DOHH2 (cell line): ENCODE results near the gene DLEU7.

Source experiments
- H3F3A ChIP-seq: fragments of 200-600 bp; sonication (generic), shearing (Covaris generic); 2 replicates; pipeline ENCODE4 v1.6.0; 2016; ENCODE audit warnings: antibody characterized with exemption, mild to moderate bottlenecking; ENCODE audit not compliant: control insufficient read depth, insufficient read depth
- H3K27ac ChIP-seq: fragments of 200-600 bp; sonication (generic); 2 replicates; pipeline ENCODE4 v1.5.1; 2014; ENCODE audit warnings: low read depth, mild to moderate bottlenecking, low read length, moderate library complexity
- H3K27me3 ChIP-seq: fragments of 200-600 bp; sonication (generic); 2 replicates; pipeline ENCODE4 v1.6.1; 2014; ENCODE audit warnings: mild to moderate bottlenecking, low read length, mixed read lengths; ENCODE audit not compliant: control insufficient read depth
- H3K36me3 ChIP-seq: fragments of 200-600 bp; sonication (generic); 2 replicates; pipeline ENCODE4 v1.6.1; 2014; ENCODE audit warnings: mild to moderate bottlenecking, low read length, moderate library complexity, mixed read lengths; ENCODE audit not compliant: control insufficient read depth
- H3K4me1 ChIP-seq: fragments of 200-600 bp; sonication (generic); 2 replicates; pipeline ENCODE4 v1.6.1; 2014; ENCODE audit warnings: mild to moderate bottlenecking, low read length, mixed read lengths; ENCODE audit not compliant: control insufficient read depth
- H3K4me2 ChIP-seq: fragments of 200-600 bp; sonication (generic); 2 replicates; pipeline ENCODE4 v1.6.0; 2014; ENCODE audit warnings: mild to moderate bottlenecking, low read length, moderate library complexity
- H3K4me3 ChIP-seq: fragments of 200-600 bp; sonication (generic); 2 replicates; pipeline ENCODE4 v1.5.1; 2014; ENCODE audit warnings: mild to moderate bottlenecking, low read length, mixed read lengths
- H3K79me2 ChIP-seq: fragments of 200-600 bp; sonication (generic); 2 replicates; pipeline ENCODE4 v1.6.1; 2014; ENCODE audit warnings: mild to moderate bottlenecking, low read length, mixed read lengths; ENCODE audit not compliant: control insufficient read depth
- H3K9me2 ChIP-seq: fragments of 200-600 bp; sonication (generic); replicated peaks from 2 replicates; pipeline ENCODE4 v1.6.1; 2014; ENCODE audit warnings: mild to moderate bottlenecking, low read length, mixed read lengths; ENCODE audit not compliant: control insufficient read depth
- H3K9me3 ChIP-seq: fragments of 200-600 bp; sonication (generic); 2 replicates; pipeline ENCODE4 v1.6.1; 2014; ENCODE audit warnings: antibody characterized with exemption, low read length, mixed read lengths; ENCODE audit not compliant: control insufficient read depth, insufficient read depth
- H4K20me1 ChIP-seq: fragments of 200-600 bp; sonication (generic); 2 replicates; pipeline ENCODE4 v1.6.0; 2014; ENCODE audit warnings: low read depth, mild to moderate bottlenecking, antibody characterized with exemption, low read length, moderate library complexity; ENCODE audit not compliant: control insufficient read depth, insufficient read depth
- CTCF ChIP-seq: fragments of 200-600 bp; sonication (generic); IDR thresholded peaks from one replicate; pipeline ENCODE4 v1.5.1; 2014; ENCODE audit warnings: antibody characterized with exemption, mild to moderate bottlenecking, low read depth, low read length; ENCODE audit not compliant: poor library complexity, severe bottlenecking
- EZH2phosphoT487 ChIP-seq: fragments of 200-600 bp; sonication (generic); IDR thresholded peaks from 2 replicates; pipeline ENCODE4 v1.6.1; 2017; ENCODE audit warnings: borderline replicate concordance, mild to moderate bottlenecking, antibody characterized with exemption, low read length, moderate library complexity, mixed read lengths

DLEU7 gene

GRCh38 chr13:50866817-50867636 is 23.5 kb upstream of the DLEU7 start:
- H3F3A ChIP-seq, result no peaks in the 10 kb centered on the region
- no peaks in the 10 kb centered on the region for H4K20me1 ChIP-seq
- H3K4me3 ChIP-seq, result no peak overlapping the region
- no peak for TF ChIP-seq CTCF
- TF ChIP-seq EZH2phosphoT487, result no peak
- peaks cover 8% of the 10 kb centered on the region for H3K4me1 ChIP-seq
- no peaks in the 10 kb centered on the region for H3K27me3 ChIP-seq
- peaks cover 8% of the 10 kb centered on the region; the same call in 1 of the 2 replicates for H3K9me3 ChIP-seq
- no peak overlapping the region for H3K27ac ChIP-seq
- no peaks in the 10 kb centered on the region for H3K36me3 ChIP-seq
- no peaks in the 10 kb centered on the region for H3K9me2 ChIP-seq
- H3K4me2 ChIP-seq, result no peak overlapping the region
- no peaks in the 10 kb centered on the region for H3K79me2 ChIP-seq

- TF ChIP-seq CTCF (no peak), EZH2phosphoT487 (no peak)
- no peaks in the 10 kb centered on the region for H3K36me3 ChIP-seq
- no peaks in the 10 kb centered on the region for H3K27me3 ChIP-seq
- H3F3A ChIP-seq, result no peaks in the 10 kb centered on the region
- no peaks in the 10 kb centered on the region for H3K79me2 ChIP-seq
- no peaks in the 10 kb centered on the region for H4K20me1 ChIP-seq
- no peaks in the 10 kb centered on the region for H3K9me2 ChIP-seq
- peaks cover 18% of the 10 kb centered on the region for H3K4me1 ChIP-seq
- peaks cover 26% of the 10 kb centered on the region; the same call in 1 of the 2 replicates for H3K9me3 ChIP-seq
- no peak overlapping the region for H3K4me2 ChIP-seq
- no peak overlapping the region for H3K27ac ChIP-seq
- no peak overlapping the region for H3K4me3 ChIP-seq
Measured at GRCh38 chr13:50864492-50864891, 21.0 kb upstream of the DLEU7 start.

- Histone ChIP-seq H3K4me2 (no peak overlapping the region), H3K27ac (no peak overlapping the region), H4K20me1 (no peaks in the 10 kb centered on the region), H3K4me1 (peaks cover 7% of the 10 kb centered on the region), H3F3A (no peaks in the 10 kb centered on the region), H3K9me3 (peaks cover 18% of the 10 kb centered on the region; the same call in 1 of the 2 replicates), H3K9me2 (no peaks in the 10 kb centered on the region), H3K27me3 (no peaks in the 10 kb centered on the region), H3K79me2 (no peaks in the 10 kb centered on the region), H3K36me3 (no peaks in the 10 kb centered on the region), H3K4me3 (no peak overlapping the region)
- TF ChIP-seq CTCF (no peak), EZH2phosphoT487 (no peak)
Measured at GRCh38 chr13:50855681-50856080, 12.2 kb upstream of the DLEU7 start.
